ENCODE results near the gene MRPS9. TPM values are rescaled to one million over a fixed set of nuclear protein-coding genes. Genes with fewer than 3 reads are reported as not detected.

Gene MRPS9
- total RNA-seq, 1 experiment from 2014 or later = 55.4 TPM

- intact Hi-C loops (cut with micrococcal nuclease; ENCODE audit: unreplicated experiment) = no loop called here
- no peaks in the 10 kb centered on the region for H3K27me3 ChIP-seq (replicated peaks; ENCODE audit: insufficient read depth, low read depth, low read length, poor library complexity)
- no peaks in the 10 kb centered on the region for H3K4me1 ChIP-seq (ENCODE audit: insufficient read depth, low read length, poor library complexity, severe bottlenecking)
- BruUV-seq (replicated peaks) = no TSS peak
- POLR2A ChIA-PET (ENCODE audit: low non-redundant PET) = no interaction called here
- CTCF ChIA-PET = no interaction called here
- H3K9me3 ChIP-seq (ENCODE audit: low read depth, low read length, poor library complexity, severe bottlenecking) = peaks cover 4% of the 10 kb centered on the region
- no peak overlapping the region for H3K27ac ChIP-seq (ENCODE audit: low read depth, low read length, poor library complexity, severe bottlenecking)
- TF ChIP-seq CTCF (conservative IDR thresholded peaks at IDR 0.05; ENCODE audit: low read depth, low read length) (no peak), EZH2 (IDR thresholded peaks at IDR 0.05; ENCODE audit: borderline replicate concordance, low read depth, low read length, poor library complexity, severe bottlenecking) (no peak)
- no peak for DNase-seq (ENCODE audit: low spot score)
- H3K4me3 ChIP-seq (ENCODE audit: low read depth, low read length, poor library complexity, severe bottlenecking) = no peak overlapping the region
- H3K36me3 ChIP-seq (ENCODE audit: insufficient read depth, low read length, poor library complexity, severe bottlenecking) = peaks cover 8% of the 10 kb centered on the region
Measured at GRCh38 chr2:105055613-105056012, 17.7 kb downstream of the MRPS9 start.

DNA sequence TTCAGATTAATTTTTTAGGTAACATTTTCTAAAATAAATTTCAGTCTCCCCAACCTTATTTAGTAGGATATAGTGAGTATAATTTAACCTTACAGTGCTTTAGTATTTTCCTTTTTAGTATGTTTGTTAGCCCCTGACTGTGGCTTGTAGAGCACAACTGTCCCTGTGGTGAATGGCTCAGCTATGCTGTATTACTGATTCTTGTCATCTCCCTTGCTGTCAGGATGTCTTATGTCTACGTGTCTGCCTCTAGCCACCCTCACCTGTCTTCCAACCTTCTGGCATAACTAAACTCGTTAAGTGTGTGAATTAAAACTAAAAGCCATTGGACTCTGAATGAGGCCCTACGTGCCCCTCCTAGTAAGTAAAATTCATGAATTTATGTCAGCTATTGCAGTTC is 18.4 kb downstream of the MRPS9 start:
- CTCF ChIA-PET = no interaction called here

DNA sequence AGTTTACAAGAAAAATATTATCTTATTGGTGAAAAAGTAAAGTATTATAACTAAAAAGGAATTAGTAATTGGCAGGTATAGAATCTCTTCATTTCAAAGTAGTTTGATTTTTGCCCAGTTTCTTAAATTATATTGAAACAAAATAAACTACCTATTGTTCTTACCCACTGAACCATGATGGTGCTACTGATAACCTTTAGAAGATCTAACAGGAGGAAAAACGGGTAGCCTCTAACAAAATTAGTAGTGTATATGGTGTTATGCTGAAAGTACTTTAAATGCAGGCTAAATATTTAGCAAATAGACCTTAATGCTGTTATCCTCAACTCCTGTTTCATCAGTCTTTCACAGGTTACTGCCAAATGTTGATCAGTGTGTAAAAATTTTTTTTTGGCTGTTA is 19.1 kb downstream of the MRPS9 start:
- intact Hi-C loops (cut with micrococcal nuclease; ENCODE audit: unreplicated experiment) = no loop called here
- POLR2A ChIA-PET (ENCODE audit: low non-redundant PET) = no interaction called here

More for the DNA sequence above, 18.4 kb downstream of the MRPS9 start:
- intact Hi-C loops (cut with micrococcal nuclease; ENCODE audit: unreplicated experiment) = no loop called here
- H3K4me3 ChIP-seq (ENCODE audit: low read depth, low read length, poor library complexity, severe bottlenecking) = no peak overlapping the region
- no peaks in the 10 kb centered on the region for H3K9me3 ChIP-seq (ENCODE audit: low read depth, low read length, poor library complexity, severe bottlenecking)
- BruUV-seq (replicated peaks) = no TSS peak
- POLR2A ChIA-PET (ENCODE audit: low non-redundant PET) = no interaction called here
- TF ChIP-seq CTCF (conservative IDR thresholded peaks at IDR 0.05; ENCODE audit: low read depth, low read length) (no peak), EZH2 (IDR thresholded peaks at IDR 0.05; ENCODE audit: borderline replicate concordance, low read depth, low read length, poor library complexity, severe bottlenecking) (no peak)
- no peak for DNase-seq (ENCODE audit: low spot score)
- no peaks in the 10 kb centered on the region for H3K4me1 ChIP-seq (ENCODE audit: insufficient read depth, low read length, poor library complexity, severe bottlenecking)
- H3K36me3 ChIP-seq (ENCODE audit: insufficient read depth, low read length, poor library complexity, severe bottlenecking) = peaks cover 2% of the 10 kb centered on the region
- no peaks in the 10 kb centered on the region for H3K27me3 ChIP-seq (replicated peaks; ENCODE audit: insufficient read depth, low read depth, low read length, poor library complexity)
- H3K27ac ChIP-seq (ENCODE audit: low read depth, low read length, poor library complexity, severe bottlenecking) = no peak overlapping the region

More for the DNA sequence above, 19.1 kb downstream of the MRPS9 start:
- H3K27me3 ChIP-seq (replicated peaks; ENCODE audit: insufficient read depth, low read depth, low read length, poor library complexity) = no peaks in the 10 kb centered on the region
- CTCF ChIA-PET = no interaction called here
- no peak for DNase-seq (ENCODE audit: low spot score)
- H3K27ac ChIP-seq (ENCODE audit: low read depth, low read length, poor library complexity, severe bottlenecking) = no peak overlapping the region
- no TSS peak for BruUV-seq (replicated peaks)
- no peaks in the 10 kb centered on the region for H3K9me3 ChIP-seq (ENCODE audit: low read depth, low read length, poor library complexity, severe bottlenecking)
- no peaks in the 10 kb centered on the region for H3K36me3 ChIP-seq (ENCODE audit: insufficient read depth, low read length, poor library complexity, severe bottlenecking)
- TF ChIP-seq EZH2 (IDR thresholded peaks at IDR 0.05; ENCODE audit: borderline replicate concordance, low read depth, low read length, poor library complexity, severe bottlenecking) = no peak
- no peak for TF ChIP-seq CTCF (conservative IDR thresholded peaks at IDR 0.05; ENCODE audit: low read depth, low read length)
- no peak overlapping the region for H3K4me3 ChIP-seq (ENCODE audit: low read depth, low read length, poor library complexity, severe bottlenecking)
- no peaks in the 10 kb centered on the region for H3K4me1 ChIP-seq (ENCODE audit: insufficient read depth, low read length, poor library complexity, severe bottlenecking)

Data from A673 (cell line).